Activated naive CD8-positive, alpha-beta T cell treated with anti-CD3 and anti-CD28 coated beads, Interleukin-2, amount 10 ng/mL, durations not matched to agents 7 days and 5 days (primary cell): ENCODE measurements around the gene PPHLN1. TPM values are rescaled to one million over a fixed set of nuclear protein-coding genes. Genes with fewer than 3 reads are reported as not detected.

Experiments
- ATAC-seq: fragments of 150-1000 bp; cut with Tn5 transposase; one replicate; pipeline ENCODE4 v1.10.0; 2021; ENCODE audit warnings: low read depth, moderate library complexity
- POLR2A ChIA-PET: fragments of 350-600 bp; sonication (Branson Sonifier 250); formaldehyde crosslinking; loops from one replicate; lab custom pipeline; 2021; ENCODE audit warnings: antibody characterized with exemption; lab: Charles Lee
- DNase-seq: peaks from one replicate; pipeline ENCODE4 v3.0.0; 2021
- H3K27ac Mint-ChIP-seq: one replicate; pipeline ENCODE4 v1.8.0; 2022; ENCODE audit warnings: mild to moderate bottlenecking, mixed read lengths
- H3K27me3 Mint-ChIP-seq: one replicate; pipeline ENCODE4 v1.8.0; 2022; ENCODE audit warnings: mild to moderate bottlenecking, moderate library complexity, mixed read lengths
- H3K36me3 Mint-ChIP-seq: one replicate; pipeline ENCODE4 v1.8.0; 2021; ENCODE audit warnings: mild to moderate bottlenecking, mixed read lengths
- H3K4me1 Mint-ChIP-seq: one replicate; pipeline ENCODE4 v1.8.0; 2021; ENCODE audit warnings: mixed read lengths
- H3K4me3 Mint-ChIP-seq: one replicate; pipeline ENCODE4 v1.8.0; 2022; ENCODE audit warnings: mild to moderate bottlenecking, moderate library complexity, mixed read lengths
- H3K9me3 Mint-ChIP-seq: one replicate; pipeline ENCODE4 v1.8.0; 2021; ENCODE audit warnings: mixed read lengths
- total RNA-seq, 2 experiments: library from RNA; stranded (reverse); gene quantifications; one replicate each; pipeline ENCODE4 v1.2.3, GENCODE V29; 2021

PPHLN1 gene
- total RNA-seq, 2 experiments from 2014 or later: 86.3 to 91.4 TPM

GRCh38 chr12:42296503-42297109, 29.4 kb upstream of the PPHLN1 start:
- Mint-ChIP-seq H3K4me1 (peaks cover 4% of the 10 kb centered on the region), H3K27me3 (peaks cover 2% of the 10 kb centered on the region), H3K27ac (no peak overlapping the region), H3K4me3 (no peak overlapping the region), H3K9me3 (no peaks in the 10 kb centered on the region), H3K36me3 (no peaks in the 10 kb centered on the region)
- ATAC-seq (no peak), DNase-seq (no peak)
- POLR2A ChIA-PET: no interaction called here

GRCh38 chr12:42298887-42299286, 27.1 kb upstream of the PPHLN1 start:
- no peak for DNase-seq
- Mint-ChIP-seq H3K36me3 (no peaks in the 10 kb centered on the region), H3K9me3 (no peaks in the 10 kb centered on the region), H3K27ac (no peak overlapping the region), H3K4me3 (no peak overlapping the region), H3K4me1 (peaks cover 4% of the 10 kb centered on the region), H3K27me3 (peaks cover 2% of the 10 kb centered on the region)
- ATAC-seq: no peak
- POLR2A ChIA-PET: no interaction called here

DNA sequence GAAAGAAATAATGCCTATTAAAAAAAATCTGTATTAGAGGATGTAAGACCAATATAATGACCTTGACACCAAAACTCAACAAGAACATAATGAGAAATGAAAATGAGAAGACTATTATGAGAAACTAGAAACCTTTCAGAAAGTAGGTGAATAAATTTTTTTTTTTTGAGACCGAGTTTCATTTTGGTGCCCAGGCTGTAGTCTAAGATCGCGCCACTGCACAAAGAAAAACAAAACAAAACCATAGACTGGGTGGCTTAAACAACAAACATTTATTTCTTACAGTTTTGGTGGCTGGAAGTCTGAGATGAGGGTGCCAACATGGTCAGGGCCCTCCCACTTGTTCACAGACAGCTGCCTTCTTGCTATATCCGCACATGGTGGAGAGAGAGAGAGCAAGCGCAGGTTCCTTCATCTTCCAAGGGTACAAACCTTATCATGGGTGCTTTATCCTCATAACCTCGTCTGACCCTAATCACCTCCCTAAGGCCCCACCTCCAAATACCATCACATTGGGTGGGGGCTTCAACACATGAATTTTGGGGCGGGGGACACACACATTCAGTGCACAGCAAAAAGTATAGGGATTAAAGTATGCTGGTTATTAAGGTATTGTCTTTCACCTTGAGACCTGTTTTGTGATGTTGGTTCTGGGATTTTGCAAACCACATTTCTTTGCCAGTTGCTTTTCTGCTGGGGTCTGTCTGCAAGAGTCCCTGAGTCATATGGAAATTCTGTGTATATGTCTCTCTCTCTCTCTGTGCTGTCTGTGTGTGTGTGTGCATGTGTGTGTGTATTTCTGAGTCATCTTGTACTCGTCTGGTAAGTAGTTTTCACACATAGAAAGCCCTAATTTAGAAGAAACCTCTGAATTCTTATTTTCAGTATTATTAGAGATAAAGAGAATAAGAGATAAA, 26.3 kb upstream of the PPHLN1 start:
- no peak for DNase-seq
- ATAC-seq: no peak
- peaks cover 2% of the 10 kb centered on the region for H3K27me3 Mint-ChIP-seq
- no peaks in the 10 kb centered on the region for H3K36me3 Mint-ChIP-seq
- no peaks in the 10 kb centered on the region for H3K9me3 Mint-ChIP-seq
- peaks cover 4% of the 10 kb centered on the region for H3K4me1 Mint-ChIP-seq
- POLR2A ChIA-PET: no interaction called here
- H3K4me3 Mint-ChIP-seq: no peak overlapping the region
- no peak overlapping the region for H3K27ac Mint-ChIP-seq

DNA sequence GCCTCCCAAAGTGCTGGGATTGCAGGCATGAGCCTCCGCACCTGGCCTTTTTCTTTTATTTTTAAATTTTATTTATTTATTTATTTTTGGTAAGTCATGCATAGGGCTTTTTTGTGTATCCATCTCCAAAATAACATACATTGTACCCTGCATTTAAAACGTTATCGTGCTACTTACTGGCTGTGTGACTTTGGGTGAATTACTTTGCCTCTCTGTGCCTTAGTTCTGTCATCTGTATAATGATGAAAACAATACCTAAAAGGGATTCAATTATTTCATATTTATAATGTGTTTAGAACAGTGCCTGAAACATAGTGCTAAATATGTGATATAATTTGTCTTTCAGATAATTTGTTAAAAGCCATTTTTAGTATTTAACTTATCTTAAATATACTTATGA, 19.7 kb upstream of the PPHLN1 start:
- Mint-ChIP-seq H3K36me3 (no peaks in the 10 kb centered on the region), H3K27ac (no peak overlapping the region), H3K27me3 (no peaks in the 10 kb centered on the region), H3K4me3 (no peak overlapping the region), H3K4me1 (no peaks in the 10 kb centered on the region), H3K9me3 (no peaks in the 10 kb centered on the region)
- ATAC-seq: no peak
- DNase-seq: no peak
- POLR2A ChIA-PET: no interaction called here

- POLR2A ChIA-PET: no interaction called here
- H3K27ac Mint-ChIP-seq: no peak overlapping the region
- no peaks in the 10 kb centered on the region for H3K36me3 Mint-ChIP-seq
- DNase-seq (no peak), ATAC-seq (no peak)
- H3K4me1 Mint-ChIP-seq: no peaks in the 10 kb centered on the region
- no peaks in the 10 kb centered on the region for H3K27me3 Mint-ChIP-seq
- no peaks in the 10 kb centered on the region for H3K9me3 Mint-ChIP-seq
- H3K4me3 Mint-ChIP-seq: no peak overlapping the region
These were observed 17.6 kb upstream of the PPHLN1 start for GRCh38 chr12:42308390-42308789.

DNA sequence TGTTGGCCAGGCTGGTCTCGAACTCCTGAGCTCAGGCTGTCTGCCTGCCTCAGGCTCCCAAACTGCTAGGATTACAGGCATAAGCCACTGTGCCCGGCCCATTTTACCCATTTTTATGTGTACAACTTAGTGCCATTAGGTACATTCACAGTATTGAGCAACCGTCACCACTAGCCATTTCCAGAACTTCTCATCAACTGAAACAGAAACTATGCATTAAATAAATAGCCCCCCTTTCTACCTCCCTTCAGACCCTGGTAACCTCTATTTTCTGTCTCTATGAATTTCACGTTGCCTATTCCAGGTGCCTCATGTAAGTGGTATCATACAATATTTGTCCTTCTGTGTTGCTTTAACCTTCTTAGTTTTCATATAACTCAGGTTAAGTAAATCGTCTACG, 16.0 kb upstream of the PPHLN1 start:
- no peaks in the 10 kb centered on the region for H3K9me3 Mint-ChIP-seq
- no peak overlapping the region for H3K27ac Mint-ChIP-seq
- DNase-seq: no peak
- H3K4me3 Mint-ChIP-seq: no peak overlapping the region
- POLR2A ChIA-PET: no interaction called here
- peaks cover 2% of the 10 kb centered on the region for H3K36me3 Mint-ChIP-seq
- no peaks in the 10 kb centered on the region for H3K27me3 Mint-ChIP-seq
- ATAC-seq: no peak
- H3K4me1 Mint-ChIP-seq: no peaks in the 10 kb centered on the region

DNA sequence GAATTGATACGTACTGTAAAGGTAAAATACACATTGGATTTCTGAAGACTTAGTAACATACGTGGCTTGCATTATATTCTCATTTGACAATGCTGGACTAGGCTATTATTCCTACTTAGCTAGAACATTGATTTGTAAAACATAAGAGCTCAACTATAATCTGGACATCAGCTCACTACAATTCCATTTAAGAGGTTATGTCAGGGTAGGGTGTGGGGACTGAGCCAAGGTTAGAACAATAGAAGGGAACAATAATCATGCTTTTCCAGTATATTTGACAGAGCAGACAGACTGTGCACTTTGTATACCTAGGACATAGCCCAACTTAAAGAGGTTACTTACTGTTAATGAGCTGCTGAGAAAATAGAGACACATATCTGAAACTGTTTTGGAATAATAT, 10.9 kb upstream of the PPHLN1 start:
- Mint-ChIP-seq H3K4me1 (no peaks in the 10 kb centered on the region), H3K36me3 (peaks cover 9% of the 10 kb centered on the region), H3K9me3 (no peaks in the 10 kb centered on the region), H3K27me3 (no peaks in the 10 kb centered on the region), H3K4me3 (no peak overlapping the region), H3K27ac (no peak overlapping the region)
- POLR2A ChIA-PET: no interaction called here
- DNase-seq (no peak), ATAC-seq (no peak)

GRCh38 chr12:42320796-42321195, 5.2 kb upstream of the PPHLN1 start:
- DNase-seq (no peak), ATAC-seq (no peak)
- no peak overlapping the region for H3K4me3 Mint-ChIP-seq
- H3K36me3 Mint-ChIP-seq: peaks cover 14% of the 10 kb centered on the region
- H3K4me1 Mint-ChIP-seq: peaks cover 7% of the 10 kb centered on the region
- H3K9me3 Mint-ChIP-seq: no peaks in the 10 kb centered on the region
- no peak overlapping the region for H3K27ac Mint-ChIP-seq
- POLR2A ChIA-PET: no interaction called here
- H3K27me3 Mint-ChIP-seq: no peaks in the 10 kb centered on the region

- POLR2A ChIA-PET: no interaction called here
- Mint-ChIP-seq H3K9me3 (no peaks in the 10 kb centered on the region), H3K4me3 (no peak overlapping the region), H3K27ac (no peak overlapping the region), H3K27me3 (no peaks in the 10 kb centered on the region), H3K4me1 (peaks cover 14% of the 10 kb centered on the region), H3K36me3 (peaks cover 15% of the 10 kb centered on the region)
- no peak for DNase-seq
- ATAC-seq: no peak
These were observed 3.4 kb upstream of the PPHLN1 start for GRCh38 chr12:42322567-42322966.

- DNase-seq: no peak
- peaks cover 20% of the 10 kb centered on the region for H3K4me1 Mint-ChIP-seq
- H3K36me3 Mint-ChIP-seq: peaks cover 12% of the 10 kb centered on the region
- H3K9me3 Mint-ChIP-seq: no peaks in the 10 kb centered on the region
- no peak for ATAC-seq
- no peaks in the 10 kb centered on the region for H3K27me3 Mint-ChIP-seq
- no peak overlapping the region for H3K27ac Mint-ChIP-seq
- POLR2A ChIA-PET: no interaction called here
- H3K4me3 Mint-ChIP-seq: no peak overlapping the region
These were observed 2.1 kb upstream of the PPHLN1 start for GRCh38 chr12:42323856-42324255.

- peaks cover 9% of the 10 kb centered on the region for H3K36me3 Mint-ChIP-seq
- H3K4me1 Mint-ChIP-seq: peaks cover 28% of the 10 kb centered on the region
- DNase-seq (no peak), ATAC-seq (no peak)
- no peaks in the 10 kb centered on the region for H3K27me3 Mint-ChIP-seq
- no peaks in the 10 kb centered on the region for H3K9me3 Mint-ChIP-seq
- peak overlapping the region; percentile 96 for H3K27ac Mint-ChIP-seq
- H3K4me3 Mint-ChIP-seq: peak overlapping the region; percentile 96
- POLR2A ChIA-PET: interaction anchor here (0.5 to 2.6 kb wide), 3 partner anchors 87 to 1435 kb away, joined by 3 to 17 read pairs (median 5); partner anchors contain the start of gene YAF2
These were observed 678 bp upstream of the PPHLN1 start for GRCh38 chr12:42325326-42325652.

- POLR2A ChIA-PET: interaction anchor here (0.6 to 2.6 kb wide), 3 partner anchors 88 to 232 kb away, joined by 4 to 17 read pairs (median 5); partner anchors contain the start of gene YAF2
- peak overlapping the region; percentile 96 for H3K27ac Mint-ChIP-seq
- peak overlapping the region; percentile 96 for H3K4me3 Mint-ChIP-seq
- H3K4me1 Mint-ChIP-seq: peaks cover 32% of the 10 kb centered on the region
- no peaks in the 10 kb centered on the region for H3K27me3 Mint-ChIP-seq
- H3K36me3 Mint-ChIP-seq: peaks cover 3% of the 10 kb centered on the region
- peak; percentile 16 for ATAC-seq
- no peaks in the 10 kb centered on the region for H3K9me3 Mint-ChIP-seq
- peak; percentile 34 for DNase-seq
These were observed 717 bp downstream of the PPHLN1 start for GRCh38 chr12:42326541-42327226.

- H3K4me1 Mint-ChIP-seq: peaks cover 36% of the 10 kb centered on the region
- no peaks in the 10 kb centered on the region for H3K9me3 Mint-ChIP-seq
- peak overlapping the region; percentile 96 for H3K4me3 Mint-ChIP-seq
- H3K27me3 Mint-ChIP-seq: no peaks in the 10 kb centered on the region
- peaks cover 1% of the 10 kb centered on the region for H3K36me3 Mint-ChIP-seq
- ATAC-seq: no peak
- POLR2A ChIA-PET: interaction anchor here (0.6 to 2.6 kb wide), 4 partner anchors 45 to 233 kb away, joined by 3 to 17 read pairs (median 4); partner anchors contain the start of gene YAF2
- no peak for DNase-seq
- peak overlapping the region; percentile 96 for H3K27ac Mint-ChIP-seq
These were observed 1.2 kb downstream of the PPHLN1 start for GRCh38 chr12:42327227-42327590.
